ENCODE results near the gene EPHB2. TPM values are rescaled to one million over a fixed set of nuclear protein-coding genes. Genes with fewer than 3 reads are reported as not detected.
"Not testable (repeated sequence)": the region's sequence is repeated elsewhere in the genome, so short reads cannot be mapped to it uniquely, and the experiment has no call there.

Gene EPHB2
- total RNA-seq, 1 donor: 24.9 TPM

DNA sequence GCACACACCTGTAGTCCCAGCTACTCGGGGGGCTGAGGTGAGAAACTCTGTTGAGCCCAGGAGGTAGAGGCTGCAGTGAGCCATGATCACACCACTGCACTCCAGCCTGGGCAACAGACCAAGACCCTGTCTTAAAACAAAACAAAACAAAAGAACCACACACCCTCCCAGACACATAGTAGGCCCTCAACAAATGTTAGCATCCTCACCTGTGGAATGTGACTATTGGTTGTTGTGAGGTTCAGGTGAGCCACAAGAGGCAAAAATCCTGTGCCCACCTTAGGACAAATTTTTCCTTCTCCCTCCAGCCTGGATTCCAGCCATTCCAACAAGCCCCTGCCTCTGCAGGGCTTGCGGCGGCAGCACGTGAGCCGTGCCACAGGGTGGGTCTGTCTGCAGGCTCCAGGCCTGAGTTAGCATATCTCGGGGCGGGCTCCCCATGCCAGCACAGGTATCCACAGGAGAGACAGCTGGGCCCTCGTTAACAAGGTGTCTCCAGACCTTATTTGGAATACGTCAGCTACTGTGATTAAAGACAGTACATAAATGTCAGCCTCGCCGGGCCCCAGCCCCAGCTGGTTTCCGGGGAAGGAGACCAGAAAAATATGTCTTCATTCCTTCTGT, 40.2 kb upstream of the EPHB2 start:
- H3K4me3 ChIP-seq (ENCODE audit: low read depth, low read length): no peak overlapping the region
- DNase-seq (ENCODE audit: low read depth): no peak
- TF ChIP-seq, protein P1, sequence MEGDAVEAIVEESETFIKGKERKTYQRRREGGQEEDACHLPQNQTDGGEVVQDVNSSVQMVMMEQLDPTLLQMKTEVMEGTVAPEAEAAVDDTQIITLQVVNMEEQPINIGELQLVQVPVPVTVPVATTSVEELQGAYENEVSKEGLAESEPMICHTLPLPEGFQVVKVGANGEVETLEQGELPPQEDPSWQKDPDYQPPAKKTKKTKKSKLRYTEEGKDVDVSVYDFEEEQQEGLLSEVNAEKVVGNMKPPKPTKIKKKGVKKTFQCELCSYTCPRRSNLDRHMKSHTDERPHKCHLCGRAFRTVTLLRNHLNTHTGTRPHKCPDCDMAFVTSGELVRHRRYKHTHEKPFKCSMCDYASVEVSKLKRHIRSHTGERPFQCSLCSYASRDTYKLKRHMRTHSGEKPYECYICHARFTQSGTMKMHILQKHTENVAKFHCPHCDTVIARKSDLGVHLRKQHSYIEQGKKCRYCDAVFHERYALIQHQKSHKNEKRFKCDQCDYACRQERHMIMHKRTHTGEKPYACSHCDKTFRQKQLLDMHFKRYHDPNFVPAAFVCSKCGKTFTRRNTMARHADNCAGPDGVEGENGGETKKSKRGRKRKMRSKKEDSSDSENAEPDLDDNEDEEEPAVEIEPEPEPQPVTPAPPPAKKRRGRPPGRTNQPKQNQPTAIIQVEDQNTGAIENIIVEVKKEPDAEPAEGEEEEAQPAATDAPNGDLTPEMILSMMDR (IDR thresholded peaks at IDR 0.05; ENCODE audit: insufficient read depth, low read length): no peak

DNA sequence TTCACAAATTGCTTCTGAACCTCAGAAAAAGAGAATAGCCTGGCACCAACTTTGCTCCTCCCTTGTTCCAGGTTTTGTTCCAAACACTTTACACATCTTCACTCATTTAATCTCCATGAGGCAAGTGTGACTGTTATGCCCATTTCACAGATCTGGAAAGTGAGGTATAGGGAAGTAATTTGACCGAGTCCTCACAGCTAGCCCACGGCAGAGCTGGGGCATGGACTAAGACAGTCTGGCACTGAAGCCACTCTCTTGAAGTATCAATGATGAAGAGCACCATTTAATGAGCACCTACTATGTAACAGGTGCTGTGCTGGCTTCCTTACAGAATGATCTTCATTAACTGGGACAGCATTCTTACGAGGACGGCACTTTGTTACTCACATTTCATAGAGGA, 38.6 kb upstream of the EPHB2 start:
- no peak for DNase-seq (ENCODE audit: low read depth)
- TF ChIP-seq, protein P1 (IDR thresholded peaks at IDR 0.05; ENCODE audit: insufficient read depth, low read length): no peak
- no peak overlapping the region for H3K4me3 ChIP-seq (ENCODE audit: low read depth, low read length)

DNA sequence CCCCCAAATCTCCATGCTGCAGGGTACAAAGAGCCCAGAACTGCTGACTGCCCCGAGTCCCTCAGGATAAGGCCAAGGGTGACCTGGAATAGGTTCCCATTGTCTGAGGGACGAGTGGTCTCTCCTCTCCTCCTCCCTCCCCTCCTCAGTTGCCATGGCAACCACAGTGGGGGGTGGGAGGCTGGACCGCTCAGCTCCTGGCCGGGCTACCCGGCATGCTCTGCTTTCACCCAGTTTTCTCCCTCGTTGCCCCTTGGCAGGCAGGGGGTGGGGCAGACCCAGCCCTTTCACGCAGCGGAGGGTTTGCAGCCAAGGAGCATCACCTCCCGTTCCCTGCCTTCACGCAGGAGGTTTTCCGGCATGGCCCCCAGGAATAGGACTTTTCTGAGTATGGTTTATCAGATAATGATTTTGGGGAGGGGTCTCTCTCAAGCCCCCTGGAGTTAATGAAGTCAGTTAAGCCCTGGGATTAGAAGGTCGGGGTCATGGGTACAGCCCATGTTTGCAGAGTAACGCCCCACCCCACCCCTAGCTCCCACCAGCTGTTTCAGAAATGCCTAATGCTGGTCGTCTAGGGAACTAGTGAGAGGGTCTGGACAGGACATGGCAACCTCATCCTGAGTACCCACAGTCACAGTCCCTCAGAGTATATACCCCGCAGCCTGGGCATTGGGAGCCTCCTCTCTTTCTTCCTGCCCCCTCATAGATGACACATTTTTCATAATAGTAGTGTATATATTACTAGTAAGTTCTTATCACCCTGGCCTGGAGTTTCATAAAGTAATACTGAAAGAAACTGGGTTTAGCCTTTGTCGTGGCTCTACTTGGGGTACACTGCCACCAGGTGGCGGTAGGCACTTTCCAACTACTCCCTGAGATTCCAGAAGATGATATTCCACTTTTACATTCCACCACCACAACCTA, 36.9 kb upstream of the EPHB2 start:
- peak; percentile 80 for DNase-seq (ENCODE audit: low read depth)
- TF ChIP-seq, protein P1 (IDR thresholded peaks at IDR 0.05; ENCODE audit: insufficient read depth, low read length): peak; percentile 85
- H3K4me3 ChIP-seq (ENCODE audit: low read depth, low read length): no peak overlapping the region

DNA sequence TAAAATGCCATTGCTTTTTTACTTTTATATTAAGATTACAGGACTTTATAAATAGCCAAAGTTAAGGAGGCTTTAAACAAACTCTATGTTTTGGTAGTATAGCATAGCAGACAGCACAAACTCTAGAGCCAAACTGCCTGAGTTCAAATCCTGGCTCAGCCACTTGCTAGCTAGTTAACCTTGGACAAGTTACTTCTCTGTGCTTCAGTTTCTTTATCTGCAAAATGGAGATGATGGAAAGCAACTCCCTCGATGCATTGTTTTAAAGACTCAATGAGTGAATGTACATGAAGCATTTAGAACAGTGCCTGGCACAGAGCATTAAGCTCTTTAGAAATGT, 36.3 kb upstream of the EPHB2 start:
- no peak for DNase-seq (ENCODE audit: low read depth)
- TF ChIP-seq, protein P1 (IDR thresholded peaks at IDR 0.05; ENCODE audit: insufficient read depth, low read length): no peak
- H3K4me3 ChIP-seq (ENCODE audit: low read depth, low read length): no peak overlapping the region

DNA sequence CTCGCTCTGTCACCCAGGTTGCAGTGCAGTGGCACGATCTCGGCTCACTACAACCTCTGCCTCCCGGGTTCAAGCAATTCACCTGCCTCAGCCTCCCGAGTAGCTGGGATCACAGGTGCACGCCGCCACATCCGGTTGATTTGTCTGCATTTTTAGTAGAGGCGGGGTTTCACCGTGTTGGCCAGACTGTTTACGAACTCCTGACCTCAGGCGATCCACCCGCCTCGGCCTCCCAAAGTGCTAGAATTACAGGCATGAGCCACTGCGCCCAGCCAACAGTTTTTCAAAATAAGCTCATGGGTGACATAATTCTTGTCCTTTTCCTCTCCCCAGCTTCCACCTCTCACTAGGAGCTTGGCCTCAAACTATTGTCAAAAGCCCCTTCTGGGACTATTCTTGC, 34.5 kb upstream of the EPHB2 start:
- not testable (repeated sequence) for DNase-seq (ENCODE audit: low read depth); H3K4me3 ChIP-seq (ENCODE audit: low read depth, low read length)

DNA sequence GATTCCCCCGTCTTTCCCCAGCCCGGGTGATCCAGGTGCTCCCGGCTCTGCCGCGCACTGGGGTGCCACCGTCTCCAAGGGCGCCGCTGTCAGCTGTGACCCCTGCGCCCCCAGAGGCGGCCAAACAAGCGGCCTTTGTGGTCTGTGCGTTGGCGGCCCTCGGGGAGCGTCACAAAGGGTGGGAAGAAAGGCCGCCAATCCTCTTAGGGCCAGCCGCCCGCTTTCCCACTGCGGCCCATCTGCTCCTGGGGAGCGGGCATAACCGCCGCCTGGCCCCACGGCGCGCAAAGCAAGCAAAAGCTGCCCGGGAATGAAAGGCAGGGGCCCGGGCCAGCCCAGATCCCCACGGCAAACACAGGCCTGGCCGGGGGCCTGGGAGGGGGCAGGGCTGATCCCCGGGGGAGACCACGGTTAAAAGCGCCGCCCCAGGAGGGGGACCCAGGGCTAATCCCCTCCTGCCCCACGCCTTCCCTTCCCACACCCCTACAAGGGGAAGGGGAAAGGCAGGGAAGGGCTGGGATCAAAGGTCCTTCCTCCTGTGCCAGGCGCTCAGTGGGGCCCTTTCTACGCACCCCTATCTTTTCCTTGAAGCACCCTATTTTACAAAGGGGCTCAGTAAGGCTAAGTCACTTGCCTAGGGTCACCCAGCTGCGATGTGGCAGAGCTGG, 33.6 kb upstream of the EPHB2 start:
- TF ChIP-seq, protein P1 (IDR thresholded peaks at IDR 0.05; ENCODE audit: insufficient read depth, low read length): no peak
- no peak overlapping the region for H3K4me3 ChIP-seq (ENCODE audit: low read depth, low read length)
- no peak for DNase-seq (ENCODE audit: low read depth)
